Large intestine (tissue), 12 donors: ENCODE results near the gene TXLNG. TPM values are rescaled to one million over a fixed set of nuclear protein-coding genes. Genes with fewer than 3 reads are reported as not detected.

Source experiments
- DNase-seq, 2 donors: peaks; one replicate each; pipeline versions ENCODE4 v3.0.0 to v3.0.0-alpha.2; 2013
- H3K27ac ChIP-seq: one replicate; pipeline ENCODE4 v1.5.1; 2013; ENCODE audit warnings: low read length
- H3K27me3 ChIP-seq: 2 replicates; pipeline ENCODE4 v1.6.1; 2013; ENCODE audit warnings: low read length; ENCODE audit not compliant: control insufficient read depth, insufficient read depth
- H3K36me3 ChIP-seq: 2 replicates; pipeline ENCODE4 v1.6.1; 2013; ENCODE audit warnings: low read length; ENCODE audit not compliant: control insufficient read depth, insufficient read depth
- H3K4me1 ChIP-seq: one replicate; pipeline ENCODE4 v1.6.1; 2013; ENCODE audit warnings: low read length; ENCODE audit not compliant: control insufficient read depth, insufficient read depth
- H3K4me3 ChIP-seq: one replicate; pipeline ENCODE4 v1.5.1; 2013; ENCODE audit warnings: low read length
- H3K9me3 ChIP-seq: one replicate; pipeline ENCODE4 v1.6.1; 2013; ENCODE audit warnings: mild to moderate bottlenecking, low read depth, low read length, moderate library complexity; ENCODE audit not compliant: control insufficient read depth
- WGBS: methylation state at CpG from one replicate; pipeline ENCODE4 v1.1.5; 2013; ENCODE audit warnings: low lambda C conversion rate; ENCODE audit not compliant: insufficient coverage; 5-methylcytosine and 5-hydroxymethylcytosine counted together
- long read RNA-seq, 11 donors: transcript quantifications; one replicate each; lab custom pipeline, GENCODE V29; 2026
- polyA plus RNA-seq: library from polyadenylated mRNA; unstranded; fragments of 120-200 nt; gene quantifications from one replicate; pipeline ENCODE4 v1.2.1, GENCODE V29; 2013

Gene TXLNG
- polyA plus RNA-seq, result 17.0 TPM
- long read RNA-seq, donor 1, full-length matches to known transcripts, result 1 of 8 reads
- long read RNA-seq, donor 1, partial matches to known transcripts, result 7 of 8 reads
- long read RNA-seq, donor 1, other reads (novel, unspliced or antisense), result 0 of 8 reads
- long read RNA-seq, donor 2, result 0 reads
- long read RNA-seq, donor 3, full-length matches to known transcripts, result 1 of 27 reads
- long read RNA-seq, donor 3, partial matches to known transcripts, result 26 of 27 reads
- long read RNA-seq, donor 3, other reads (novel, unspliced or antisense), result 0 of 27 reads
- long read RNA-seq, donor 4, result 0 reads
- long read RNA-seq, donor 5, full-length matches to known transcripts, result 3 of 3 reads
- long read RNA-seq, donor 5, partial matches to known transcripts, result 0 of 3 reads
- long read RNA-seq, donor 5, other reads (novel, unspliced or antisense), result 0 of 3 reads
- long read RNA-seq, donor 6, partial matches to known transcripts, result 99 of 161 reads
- long read RNA-seq, donor 6, other reads (novel, unspliced or antisense), result 62 of 161 reads
- long read RNA-seq, donor 7, full-length matches to known transcripts, result 1 of 137 reads
- long read RNA-seq, donor 7, partial matches to known transcripts, result 81 of 137 reads
- long read RNA-seq, donor 7, other reads (novel, unspliced or antisense), result 55 of 137 reads
- long read RNA-seq, donor 8, full-length matches to known transcripts, result 2 of 11 reads
- long read RNA-seq, donor 8, partial matches to known transcripts, result 9 of 11 reads
- long read RNA-seq, donor 8, other reads (novel, unspliced or antisense), result 0 of 11 reads
- long read RNA-seq, donor 9, partial matches to known transcripts, result 114 of 188 reads
- long read RNA-seq, donor 9, other reads (novel, unspliced or antisense), result 74 of 188 reads
- long read RNA-seq, donor 10, result 0 reads
- long read RNA-seq, donor 11, full-length matches to known transcripts, result 3 of 3 reads
- long read RNA-seq, donor 11, partial matches to known transcripts, result 0 of 3 reads
- long read RNA-seq, donor 11, other reads (novel, unspliced or antisense), result 0 of 3 reads

- Histone ChIP-seq H3K4me3 (peak within 1 kb of the TSS; percentile 65), H3K27me3 (no peaks in the 10 kb centered on the region), H3K27ac (peak within 1 kb of the TSS; percentile 84), H3K4me1 (peaks cover 2% of the 10 kb centered on the region), H3K36me3 (peaks cover 5% of the 10 kb centered on the region), H3K9me3 (no peaks in the 10 kb centered on the region)
- no CpG with 5 or more reads among the region's 59 CpGs for WGBS
- DNase-seq, result peak; percentile 98 to 100
These were observed at the start of gene TXLNG for GRCh38 chrX:16786139-16786790. Gene TXLNG, plus strand, starts transcription at chrX:16786466. Its CDS starts 22 bp downstream, at chrX:16786488.

GRCh38 chrX:16737024-16737423 lies 49.2 kb upstream of the TXLNG start:
- Histone ChIP-seq H3K4me3 (no peak overlapping the region), H3K4me1 (no peaks in the 10 kb centered on the region), H3K27ac (no peak overlapping the region), H3K27me3 (no peaks in the 10 kb centered on the region), H3K36me3 (peaks cover 27% of the 10 kb centered on the region), H3K9me3 (no peaks in the 10 kb centered on the region)
- no CpG with 5 or more reads among the region's 5 CpGs for WGBS
- DNase-seq, result no peak

DNA sequence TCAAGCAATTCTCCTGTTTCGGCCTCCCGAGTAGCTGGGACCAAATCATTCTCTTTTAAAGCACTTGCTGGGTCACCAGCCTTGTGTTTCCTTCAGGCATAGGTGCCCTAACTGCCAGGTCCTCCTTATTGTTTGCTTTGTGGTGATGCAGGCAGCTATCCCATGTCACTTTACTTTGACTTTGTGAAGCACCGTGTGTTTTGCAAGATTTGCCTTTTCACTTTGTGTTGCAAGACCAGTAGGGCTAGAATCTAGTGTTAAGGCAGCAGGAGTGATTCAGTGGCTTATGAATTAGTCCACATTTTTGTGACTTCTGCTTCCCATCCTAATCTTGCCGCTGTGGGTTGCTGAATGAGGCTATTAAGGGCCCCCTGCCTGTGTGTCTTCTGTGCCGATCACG lies 46.7 kb upstream of the TXLNG start:
- Histone ChIP-seq H3K36me3 (peaks cover 38% of the 10 kb centered on the region), H3K9me3 (no peaks in the 10 kb centered on the region)
- WGBS, result no CpG with 5 or more reads among the region's 6 CpGs

DNA sequence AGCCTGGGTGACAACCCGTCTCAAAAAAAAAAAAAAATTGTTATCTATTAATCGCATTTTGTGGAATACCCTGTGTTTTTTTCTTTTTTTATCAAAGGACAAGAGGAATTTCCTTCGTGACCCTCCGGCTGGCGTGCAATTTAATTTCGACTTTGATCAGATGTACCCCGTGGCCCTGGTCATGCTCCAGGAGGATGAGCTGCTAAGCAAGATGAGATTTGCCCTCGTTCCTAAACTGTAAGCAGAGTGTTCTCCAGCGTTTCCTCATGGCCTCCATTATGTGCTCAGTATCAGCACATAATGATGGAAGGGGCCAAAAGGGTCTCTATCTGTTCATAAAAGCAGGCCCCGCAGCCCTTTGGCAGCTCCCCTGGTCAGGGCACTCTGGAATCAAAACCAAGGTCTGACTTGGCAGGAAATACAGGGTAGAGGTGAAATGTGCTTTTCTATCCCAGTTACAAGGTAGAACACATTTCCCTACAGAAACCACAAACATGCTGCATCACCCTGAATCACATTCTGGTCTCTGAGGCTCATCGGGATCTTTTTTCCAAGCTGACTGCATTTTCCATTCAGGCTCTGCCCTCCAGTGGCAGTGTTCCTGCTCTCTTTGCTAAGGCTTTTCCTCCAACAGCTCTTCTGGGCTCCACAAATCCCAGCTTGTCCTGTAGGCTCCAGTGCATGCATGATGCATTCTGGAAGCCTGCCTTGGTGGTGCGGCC lies 42.5 kb upstream of the TXLNG start:
- no peak for DNase-seq
- no peaks in the 10 kb centered on the region for H3K4me1 ChIP-seq
- no CpG with 5 or more reads among the region's 12 CpGs for WGBS
- no peaks in the 10 kb centered on the region for H3K27me3 ChIP-seq
- H3K36me3 ChIP-seq, result peaks cover 32% of the 10 kb centered on the region
- no peak overlapping the region for H3K4me3 ChIP-seq
- H3K27ac ChIP-seq, result no peak overlapping the region
- H3K9me3 ChIP-seq, result no peaks in the 10 kb centered on the region

More for the DNA sequence above, 46.7 kb upstream of the TXLNG start:
- H3K4me3 ChIP-seq, result no peak overlapping the region
- no peak for DNase-seq
- H3K27ac ChIP-seq, result no peak overlapping the region
- no peaks in the 10 kb centered on the region for H3K4me1 ChIP-seq
- H3K27me3 ChIP-seq, result no peaks in the 10 kb centered on the region

DNA sequence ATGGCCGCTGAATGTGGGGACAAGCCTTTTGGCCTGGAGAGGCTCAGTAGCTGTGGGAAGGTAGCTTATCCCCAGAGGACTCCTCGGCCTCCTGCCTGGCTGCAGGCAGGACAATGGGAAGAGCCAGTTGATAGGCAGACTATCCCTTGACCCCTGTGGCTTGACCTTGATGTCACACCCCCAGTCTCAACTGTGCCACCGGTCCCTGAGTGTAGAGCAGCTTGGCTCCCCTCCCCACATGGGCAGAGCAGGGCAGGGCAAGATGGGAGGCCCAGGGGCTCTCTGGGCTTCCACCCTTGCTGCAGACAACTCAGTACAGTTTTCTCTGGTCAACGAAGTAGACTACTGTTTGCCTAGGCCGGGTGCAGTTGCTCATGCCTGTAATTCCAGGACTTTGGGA lies 41.2 kb upstream of the TXLNG start:
- Histone ChIP-seq H3K4me3 (no peak overlapping the region), H3K27ac (no peak overlapping the region), H3K36me3 (peaks cover 36% of the 10 kb centered on the region), H3K4me1 (no peaks in the 10 kb centered on the region), H3K27me3 (no peaks in the 10 kb centered on the region), H3K9me3 (no peaks in the 10 kb centered on the region)
- DNase-seq, result no peak
- WGBS, result no CpG with 5 or more reads among the region's 5 CpGs

- Histone ChIP-seq H3K36me3 (peaks cover 41% of the 10 kb centered on the region), H3K9me3 (no peaks in the 10 kb centered on the region), H3K27me3 (no peaks in the 10 kb centered on the region), H3K27ac (no peak overlapping the region), H3K4me3 (no peak overlapping the region), H3K4me1 (no peaks in the 10 kb centered on the region)
- WGBS, result no CpG with 5 or more reads among the region's 5 CpGs
- DNase-seq, result no peak
These were observed 40.6 kb upstream of the TXLNG start for GRCh38 chrX:16745659-16746058.

DNA sequence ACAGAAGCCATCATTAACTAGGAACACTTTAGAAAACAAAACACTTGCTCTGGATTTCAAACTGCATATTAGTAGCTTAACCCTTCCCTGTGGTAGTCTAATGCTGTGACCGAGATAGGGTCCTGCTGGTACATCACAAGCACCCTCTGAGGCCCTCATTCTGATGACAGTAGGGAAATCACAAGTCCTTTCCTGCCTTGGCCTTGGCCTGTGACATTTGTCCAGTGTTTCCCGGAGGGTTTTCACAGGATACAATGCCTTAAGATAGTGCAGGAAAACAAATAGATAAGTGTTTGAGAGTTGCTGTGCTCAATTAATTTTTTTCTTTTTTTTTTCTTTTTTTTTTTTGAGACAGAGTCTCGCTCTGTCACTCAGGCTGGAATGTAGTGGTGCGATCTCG lies 37.8 kb upstream of the TXLNG start:
- Histone ChIP-seq H3K36me3 (peaks cover 41% of the 10 kb centered on the region), H3K9me3 (no peaks in the 10 kb centered on the region), H3K4me1 (no peaks in the 10 kb centered on the region), H3K27me3 (no peaks in the 10 kb centered on the region), H3K4me3 (no peak overlapping the region), H3K27ac (no peak overlapping the region)
- WGBS, result no CpG with 5 or more reads among the region's 5 CpGs
- no peak for DNase-seq

DNA sequence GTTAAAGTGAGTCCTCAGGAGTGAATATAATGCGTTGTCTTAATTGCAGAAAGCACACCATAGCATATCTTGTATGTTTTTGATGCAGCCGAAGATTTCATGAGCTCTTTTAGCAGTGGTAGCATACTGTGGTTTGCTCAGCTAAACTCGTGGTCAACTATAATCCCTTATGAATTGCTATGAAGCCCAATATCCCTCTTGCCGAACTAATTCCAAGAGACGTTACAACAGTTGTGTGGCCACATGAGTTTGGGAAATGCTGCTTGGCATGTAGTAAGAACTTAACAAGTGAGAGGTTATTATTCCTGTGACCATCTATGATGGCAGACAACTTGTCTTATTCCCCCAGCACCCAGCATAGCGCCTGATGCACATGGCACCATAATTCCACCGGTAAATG lies 36.1 kb upstream of the TXLNG start:
- 100% methylated on average over 1 of the region's 7 CpGs for WGBS

GRCh38 chrX:16754019-16754418 lies 32.2 kb upstream of the TXLNG start:
- H3K27me3 ChIP-seq, result no peaks in the 10 kb centered on the region
- H3K4me1 ChIP-seq, result no peaks in the 10 kb centered on the region
- no peak overlapping the region for H3K27ac ChIP-seq
- no CpG with 5 or more reads among the region's 2 CpGs for WGBS
- H3K4me3 ChIP-seq, result no peak overlapping the region
- no peaks in the 10 kb centered on the region for H3K9me3 ChIP-seq
- peaks cover 49% of the 10 kb centered on the region for H3K36me3 ChIP-seq
- DNase-seq, result no peak

More for the DNA sequence above, 36.1 kb upstream of the TXLNG start:
- Histone ChIP-seq H3K4me3 (no peak overlapping the region), H3K36me3 (peaks cover 38% of the 10 kb centered on the region), H3K9me3 (no peaks in the 10 kb centered on the region), H3K27ac (no peak overlapping the region), H3K27me3 (no peaks in the 10 kb centered on the region), H3K4me1 (no peaks in the 10 kb centered on the region)
- no peak for DNase-seq
